Measurements from ENCODE around the gene PHACTR1.

DNA sequence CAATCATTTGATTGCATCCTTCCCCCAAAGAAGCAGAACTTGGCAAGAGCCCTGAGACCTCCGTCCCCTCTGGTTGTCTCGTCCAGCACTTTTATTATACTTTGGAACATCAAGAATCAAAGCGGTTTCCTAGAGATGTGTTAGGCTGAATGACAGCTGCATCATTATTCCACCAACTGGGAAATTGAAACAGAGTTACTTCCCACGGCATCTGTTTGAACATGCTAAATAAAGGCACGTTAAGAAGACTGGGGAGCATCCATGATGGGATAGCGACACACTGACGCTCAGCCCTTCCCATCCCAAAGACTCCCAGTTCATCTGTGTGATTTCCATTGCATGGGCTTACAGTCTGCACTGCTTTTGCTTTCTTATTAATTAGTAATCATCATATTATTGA lies 464.0 kb downstream of the PHACTR1 start:
- TF ChIP-seq, protein P1, sequence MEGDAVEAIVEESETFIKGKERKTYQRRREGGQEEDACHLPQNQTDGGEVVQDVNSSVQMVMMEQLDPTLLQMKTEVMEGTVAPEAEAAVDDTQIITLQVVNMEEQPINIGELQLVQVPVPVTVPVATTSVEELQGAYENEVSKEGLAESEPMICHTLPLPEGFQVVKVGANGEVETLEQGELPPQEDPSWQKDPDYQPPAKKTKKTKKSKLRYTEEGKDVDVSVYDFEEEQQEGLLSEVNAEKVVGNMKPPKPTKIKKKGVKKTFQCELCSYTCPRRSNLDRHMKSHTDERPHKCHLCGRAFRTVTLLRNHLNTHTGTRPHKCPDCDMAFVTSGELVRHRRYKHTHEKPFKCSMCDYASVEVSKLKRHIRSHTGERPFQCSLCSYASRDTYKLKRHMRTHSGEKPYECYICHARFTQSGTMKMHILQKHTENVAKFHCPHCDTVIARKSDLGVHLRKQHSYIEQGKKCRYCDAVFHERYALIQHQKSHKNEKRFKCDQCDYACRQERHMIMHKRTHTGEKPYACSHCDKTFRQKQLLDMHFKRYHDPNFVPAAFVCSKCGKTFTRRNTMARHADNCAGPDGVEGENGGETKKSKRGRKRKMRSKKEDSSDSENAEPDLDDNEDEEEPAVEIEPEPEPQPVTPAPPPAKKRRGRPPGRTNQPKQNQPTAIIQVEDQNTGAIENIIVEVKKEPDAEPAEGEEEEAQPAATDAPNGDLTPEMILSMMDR (conservative IDR thresholded peaks at IDR 0.05 in 1 of 2, IDR thresholded peaks at IDR 0.05 in 1 of 2; ENCODE audit: low read depth in 1 of 2, low read length in 2 of 2) = no peak
- TF ChIP-seq EZH2 (IDR thresholded peaks at IDR 0.05; ENCODE audit: low read length, missing control alignments) = no peak

Measured in fibroblast of lung (primary cell).